HT-29 (cell line): ENCODE measurements around the gene CAPN2. TPM values are rescaled to one million over a fixed set of nuclear protein-coding genes. Genes with fewer than 3 reads are reported as not detected.
A peak's percentile ranks its signal among the peaks of the same experiment; 100 is the strongest.

ENCODE experiments used
- DNase-seq: peaks from one replicate; pipeline ENCODE4 v3.0.0-alpha.2; 2015; ENCODE audit warnings: low spot score
- total RNA-seq: library from RNA; depleted of rRNA; stranded (reverse); fragments of >200 nt; shearing (Covaris generic); gene quantifications from 2 replicates; pipeline ENCODE4 v1.2.3, GENCODE V29; 2014

Gene CAPN2
- total RNA-seq, 1 experiment from 2014 or later, result 121 TPM

- DNase-seq, result no peak
These were observed 9.3 kb upstream of the CAPN2 start for GRCh38 chr1:223702735-223703667.

GRCh38 chr1:223703668-223704013, 8.7 kb upstream of the CAPN2 start:
- DNase-seq, result no peak

DNA sequence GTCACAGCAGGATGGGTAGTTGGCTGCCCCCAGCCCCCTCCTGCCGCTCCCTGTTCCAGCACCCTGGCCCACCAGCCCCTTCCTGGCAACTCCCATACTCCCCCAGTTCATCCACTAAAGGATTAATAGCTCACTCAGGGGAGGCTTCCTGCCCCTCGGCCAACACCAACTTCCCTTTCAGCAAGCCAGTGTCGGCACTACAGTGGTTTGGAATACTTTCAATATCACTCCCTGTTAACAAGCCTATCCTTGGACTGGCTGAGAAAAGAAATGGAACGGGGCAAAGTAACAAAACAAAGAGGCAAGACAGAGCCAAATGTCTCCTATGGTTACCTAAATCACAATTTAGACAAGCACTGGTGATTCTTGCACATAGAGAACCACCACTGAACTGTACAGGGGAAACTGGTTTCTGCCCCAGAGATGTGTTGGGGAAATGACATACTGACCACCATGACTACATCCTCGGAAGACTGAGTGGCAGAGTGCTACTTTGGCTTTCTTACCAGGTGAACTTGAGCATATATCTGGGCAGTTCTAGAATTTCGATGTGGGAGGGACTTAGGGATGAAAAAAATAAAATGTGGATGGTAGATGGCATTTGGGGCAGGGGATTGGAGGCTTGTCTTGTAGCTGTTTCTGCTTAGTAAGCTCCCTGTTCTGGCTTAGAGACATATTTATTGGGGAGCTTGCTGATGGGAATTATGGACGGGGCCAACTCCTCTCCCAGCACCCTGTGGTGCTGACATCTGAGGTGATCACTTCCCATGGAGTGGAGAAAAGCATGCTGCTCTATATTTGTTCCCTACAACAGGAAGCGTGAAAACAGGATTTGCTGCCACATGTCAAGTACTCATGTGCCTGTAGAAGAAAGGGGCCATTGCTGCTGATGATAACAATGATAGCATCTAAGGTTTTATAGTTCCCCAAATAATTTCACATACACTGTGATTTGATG, 7.1 kb upstream of the CAPN2 start:
- no peak for DNase-seq

GRCh38 chr1:223706077-223706973, 6.0 kb upstream of the CAPN2 start:
- DNase-seq, result peak; percentile 57

GRCh38 chr1:223707256-223708000, 4.9 kb upstream of the CAPN2 start:
- peak; percentile 88 for DNase-seq

DNA sequence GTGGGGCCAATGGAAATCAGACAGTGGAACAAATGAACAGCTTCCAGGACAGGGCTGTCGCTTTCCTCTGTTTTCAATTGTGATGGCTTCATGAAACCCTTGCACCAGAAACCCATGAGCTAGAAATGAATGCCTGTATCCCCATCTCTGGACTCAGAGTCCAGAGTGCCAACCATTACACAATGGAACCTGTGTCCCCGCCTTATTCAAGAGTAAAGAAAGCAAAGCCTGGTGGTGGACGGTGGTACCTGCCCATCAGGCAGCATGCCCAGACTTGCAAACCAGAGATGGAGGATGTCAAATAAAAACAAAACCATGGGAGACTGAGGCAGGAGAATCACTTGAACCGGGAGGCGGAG, 4.4 kb upstream of the CAPN2 start:
- peak; percentile 78 for DNase-seq

GRCh38 chr1:223708651-223709268, 3.6 kb upstream of the CAPN2 start:
- no peak for DNase-seq

DNA sequence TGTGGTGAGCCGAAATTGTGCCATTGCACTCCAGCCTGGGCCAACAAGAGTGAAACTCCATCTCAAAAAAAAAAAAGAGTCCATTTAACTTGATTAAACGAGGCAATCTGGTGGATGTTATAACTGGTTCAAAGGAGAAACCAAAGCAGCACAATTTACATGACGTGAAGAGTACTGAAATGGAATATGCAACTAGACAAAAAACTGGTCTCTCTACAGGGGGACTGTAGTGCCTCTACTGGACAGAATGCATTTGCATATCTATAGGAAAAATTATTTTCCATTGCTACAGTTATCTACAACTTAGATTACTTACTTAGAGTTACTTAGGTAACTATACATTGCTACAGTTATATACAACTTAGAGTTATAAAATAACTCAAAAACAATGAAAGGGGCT, 2.7 kb upstream of the CAPN2 start:
- no peak for DNase-seq

DNA sequence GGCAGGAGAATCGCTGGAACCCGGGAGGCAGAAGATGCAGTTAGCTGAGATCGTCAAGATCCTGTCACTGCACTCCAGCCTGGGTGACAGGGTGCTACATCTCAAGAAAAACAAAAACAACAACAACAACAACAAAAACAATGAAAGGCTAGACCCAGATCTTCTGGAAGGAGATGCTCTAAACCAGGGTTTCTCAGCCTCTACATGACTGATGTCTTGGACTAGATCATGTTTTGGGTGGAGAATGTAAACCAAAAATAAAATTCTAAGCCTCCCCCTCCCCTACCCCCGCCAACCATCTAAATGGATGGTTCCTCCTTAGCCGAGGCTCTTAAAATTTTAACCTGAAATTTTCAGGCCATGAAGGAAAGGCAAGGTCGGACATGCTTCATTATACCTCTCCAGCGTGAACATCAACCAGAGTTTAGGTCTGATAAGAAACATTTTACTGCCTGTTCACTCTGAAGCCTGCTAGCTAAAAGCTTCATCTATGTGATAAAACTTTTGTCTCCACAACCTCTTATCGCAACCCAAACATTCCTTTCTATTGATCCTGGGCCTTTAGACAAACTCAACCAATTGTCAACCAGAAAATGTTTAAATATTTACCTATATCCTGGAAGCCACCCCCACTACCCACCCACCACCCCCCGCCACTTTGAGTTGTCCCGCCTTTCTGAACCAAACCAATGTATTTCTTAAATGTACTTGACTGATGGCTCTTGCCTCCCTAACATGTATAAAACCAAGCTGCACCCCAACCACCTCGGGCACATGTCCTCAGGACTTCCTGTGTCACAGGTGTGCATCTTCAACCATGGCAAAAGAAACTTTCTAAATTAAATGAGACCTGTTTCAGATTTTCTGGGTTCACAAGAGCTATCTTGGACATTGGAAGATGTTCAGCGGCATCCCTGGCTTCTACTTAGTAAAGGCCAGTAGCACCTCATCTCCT, 1.9 kb upstream of the CAPN2 start:
- no peak for DNase-seq

- no peak for DNase-seq
These were observed 1.2 kb upstream of the CAPN2 start for GRCh38 chr1:223711173-223711572.

DNA sequence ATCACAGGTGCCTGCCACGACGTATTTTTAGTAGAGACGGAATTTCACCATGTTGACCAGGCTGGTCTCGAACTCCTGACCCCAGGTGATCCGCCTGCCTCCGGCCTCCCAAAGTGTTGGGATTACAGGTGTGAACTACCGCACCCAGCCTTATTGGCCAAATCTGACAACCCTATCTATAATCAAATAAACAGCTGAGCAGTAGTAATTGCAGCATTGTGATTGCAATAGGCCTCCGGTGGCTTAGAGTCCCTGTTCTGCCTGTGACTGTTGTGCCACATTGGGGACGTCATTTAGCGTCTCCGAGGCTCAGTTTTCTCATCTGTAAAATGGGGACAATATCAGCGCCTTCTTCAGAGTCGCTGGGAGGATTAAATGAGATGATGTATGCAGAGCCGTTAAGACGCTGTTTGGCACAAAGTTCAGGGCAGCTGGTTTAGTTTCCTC, 569 bp upstream of the CAPN2 start:
- no peak for DNase-seq

GRCh38 chr1:223712850-223713474, 623 bp downstream of the CAPN2 start:
- DNase-seq, result peak; percentile 47

DNA sequence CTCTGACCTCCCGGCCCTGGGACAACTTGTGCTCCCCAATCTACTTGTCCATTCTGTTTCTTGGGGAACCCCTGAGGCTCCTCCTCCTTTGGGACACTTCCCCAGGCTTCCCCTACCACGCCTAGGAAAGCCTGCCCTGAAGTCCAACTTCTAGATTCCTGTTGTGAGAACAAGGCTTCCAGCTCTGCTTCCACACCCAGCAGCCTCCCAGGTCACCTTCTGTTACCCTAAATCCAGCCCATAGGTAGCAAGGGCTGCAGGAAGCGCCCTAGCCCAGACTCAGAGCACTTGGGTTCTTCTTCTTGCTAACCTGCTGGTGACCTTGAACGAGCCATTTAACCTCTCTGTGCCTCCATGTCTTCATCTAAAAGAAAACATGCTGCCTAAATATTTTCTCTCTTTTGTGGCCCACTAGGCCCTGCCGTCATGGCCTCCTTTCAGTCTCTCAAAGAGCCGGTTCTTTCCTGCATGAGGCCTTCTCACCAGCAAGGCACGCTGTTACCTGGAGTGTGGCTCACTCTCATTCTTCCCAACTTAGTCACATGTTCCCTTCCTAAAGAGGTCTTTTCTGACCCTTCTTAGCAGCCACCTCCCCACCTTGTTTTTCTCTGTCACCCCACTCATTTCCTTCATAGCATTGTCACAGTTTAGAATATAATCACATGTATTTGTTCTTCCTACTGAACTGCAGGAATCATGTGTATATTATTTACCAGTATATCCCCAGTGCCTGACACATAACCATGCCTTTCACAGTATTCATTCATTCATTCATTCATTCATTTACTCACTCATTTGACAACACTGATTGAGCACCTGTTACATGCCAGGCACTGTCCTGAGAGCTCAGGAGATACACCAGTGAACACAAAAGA, 1.4 kb downstream of the CAPN2 start:
- DNase-seq, result peak; percentile 44

DNA sequence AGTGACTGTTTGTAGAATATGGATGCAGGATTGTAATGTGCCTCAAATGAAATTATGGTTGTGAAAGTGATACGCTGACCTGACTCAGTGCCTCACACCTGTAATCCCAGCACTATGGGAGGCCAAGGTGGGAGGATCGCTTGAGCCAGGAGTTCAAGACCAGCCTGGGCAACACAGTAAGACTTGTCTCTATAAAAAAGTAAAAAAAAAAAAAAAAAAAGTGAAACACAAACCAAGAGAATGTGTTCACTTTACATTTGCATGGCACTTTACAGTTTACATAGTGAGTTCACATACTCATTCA, 2.0 kb downstream of the CAPN2 start:
- DNase-seq, result no peak

DNA sequence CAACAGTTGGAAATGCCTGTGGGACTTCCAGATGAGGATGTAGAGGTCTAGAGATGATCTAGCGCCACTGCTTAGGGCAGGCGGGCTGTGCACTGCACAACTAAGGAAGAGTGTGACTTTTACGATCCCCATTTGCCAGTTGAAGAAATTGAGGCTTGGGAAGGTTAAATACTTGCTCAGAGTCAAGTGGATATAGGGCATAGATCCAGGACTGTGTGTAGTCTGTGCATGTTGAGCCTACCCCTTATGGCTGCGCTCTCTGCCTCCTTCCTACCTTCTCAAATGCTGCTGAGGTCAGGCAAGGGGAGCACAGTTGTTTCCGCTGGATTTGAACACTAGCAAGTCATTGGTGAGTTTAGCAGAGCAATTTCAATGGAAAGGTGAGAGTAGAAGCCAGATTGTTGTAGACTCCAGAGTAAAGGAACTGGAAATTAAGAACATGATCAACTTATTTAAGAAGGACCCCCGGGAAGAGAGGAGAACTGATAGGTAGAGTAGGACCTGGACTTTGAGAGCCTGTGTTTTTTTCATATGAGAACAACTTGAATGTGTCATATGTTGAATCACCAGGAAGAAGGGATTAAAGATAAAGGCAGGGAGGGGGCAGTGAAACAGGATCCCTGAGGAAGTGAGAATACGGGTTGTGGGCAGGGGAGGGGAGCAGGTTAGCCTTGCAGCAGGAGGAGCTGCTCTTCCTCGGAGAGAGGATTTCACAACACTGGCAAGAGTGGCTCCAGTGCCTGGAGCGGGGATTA, 2.7 kb downstream of the CAPN2 start:
- DNase-seq, result peak; percentile 78

DNA sequence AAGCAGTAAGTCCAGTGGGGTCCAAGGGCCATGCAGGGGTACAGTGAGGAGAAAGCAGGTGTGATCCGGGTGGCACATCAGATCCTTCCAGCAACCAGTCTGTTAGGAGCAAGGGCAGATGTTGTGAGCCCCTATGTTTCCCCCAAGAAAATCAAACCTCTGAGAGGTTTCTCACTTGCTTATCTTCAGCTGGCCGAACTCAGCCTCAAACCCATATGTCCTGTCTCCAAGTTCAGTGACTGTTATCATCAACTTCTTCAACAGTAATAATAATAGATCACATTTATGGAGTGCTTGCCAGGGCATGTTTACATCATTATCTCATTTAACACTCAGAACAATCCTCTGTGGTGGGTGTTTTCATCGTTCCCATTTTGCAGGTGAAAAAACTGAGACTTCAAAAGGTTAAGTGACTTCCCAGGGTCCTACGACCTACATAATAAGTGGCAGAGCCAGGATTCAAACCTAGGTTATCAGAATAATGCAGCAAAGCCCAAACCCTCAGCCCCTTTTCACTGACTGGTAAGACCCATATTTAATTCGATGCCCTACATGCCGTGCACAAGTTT, 3.3 kb downstream of the CAPN2 start:
- DNase-seq, result no peak
